Esophagus muscularis mucosa (tissue), 4 donors: ENCODE results near the gene PNLIPRP3. TPM values are rescaled to one million over a fixed set of nuclear protein-coding genes. Genes with fewer than 3 reads are reported as not detected.

Experiments used
- DNase-seq: peaks from one replicate; pipeline ENCODE4 v3.0.0-alpha.2; 2017; ENCODE audit errors: extremely low spot score
- H3K27ac ChIP-seq, 4 donors: fragments of 200-600 bp; sonication (generic); replicated peaks in 1 of 4; 1 replicate in 3 of 4; 2 replicates in 1 of 4; pipeline ENCODE4 v1.5.1; 2016 to 2019; ENCODE audit warnings: mild to moderate bottlenecking in 1 of 4
- H3K27me3 ChIP-seq, 4 donors: fragments of 200-600 bp; sonication (generic); one replicate each; pipeline versions ENCODE4 v1.5.1 to v1.6.0; 2016 to 2019
- H3K36me3 ChIP-seq, 4 donors: fragments of 200-600 bp; sonication (generic); one replicate each; pipeline ENCODE4 v1.5.1; 2016 to 2019
- H3K4me1 ChIP-seq, 4 donors: fragments of 200-600 bp; sonication (generic); one replicate each; pipeline ENCODE4 v1.5.1; 2016 to 2019
- H3K4me3 ChIP-seq, 4 donors: fragments of 200-600 bp; sonication (generic); 1 replicate in 2 of 4; 2 replicates in 2 of 4; pipeline ENCODE4 v1.5.1; 2016 to 2019; ENCODE audit warnings: mild to moderate bottlenecking in 4 of 4, moderate library complexity in 1 of 4
- H3K9me3 ChIP-seq, 4 donors: fragments of 200-600 bp; sonication (generic); 1 replicate in 3 of 4; 2 replicates in 1 of 4; pipeline ENCODE4 v1.5.1; 2016 to 2019
- CTCF ChIP-seq, 3 experiments: fragments of 200-600 bp in 2 of 3; fragments of 450-650 bp in 1 of 3; sonication (generic) in 2 of 3; IDR thresholded peaks; one replicate each; pipeline ENCODE4 v1.5.1; 2017 to 2019; ENCODE audit warnings: antibody characterized with exemption in 3 of 3, mild to moderate bottlenecking in 2 of 3, moderate library complexity in 1 of 3
- EP300 ChIP-seq: sonication (generic); formaldehyde crosslinking; IDR thresholded peaks from one replicate; pipeline ENCODE4 v1.6.1; 2017; ENCODE audit warnings: antibody characterized with exemption
- POLR2A ChIP-seq: fragments of 450-650 bp; IDR thresholded peaks from one replicate; pipeline ENCODE4 v1.6.1; 2017; ENCODE audit warnings: antibody characterized with exemption, moderate library complexity, mild to moderate bottlenecking, low read depth
- POLR2AphosphoS5 ChIP-seq, 2 donors: sonication (generic); formaldehyde crosslinking; IDR thresholded peaks; one replicate each; pipeline ENCODE4 v1.6.1; 2017; ENCODE audit warnings: antibody characterized with exemption in 2 of 2
- WGBS: methylation state at CpG from one replicate; pipeline ENCODE4 v1.1.5; 2018; 5-methylcytosine and 5-hydroxymethylcytosine counted together
- intact Hi-C: fragments of 100-400 bp; cut with DNase I; formaldehyde crosslinking; loops from one replicate; pipeline ENCODE4 v1.15.1; 2023
- small RNA-seq, 3 donors: library from RNA; depleted of rRNA; stranded (forward); fragments of <200 nt; gene quantifications; one replicate each; pipeline ENCODE3, GENCODE V24; 2016
- total RNA-seq, 4 donors: library from RNA; depleted of rRNA; stranded (reverse); fragments of >200 nt; gene quantifications; one replicate each; pipeline versions ENCODE4 v1.1.0 to v1.2.1, GENCODE V29; 2016

The PNLIPRP3 gene
- total RNA-seq, 4 donors from 2014 or later, result 0.17 TPM; not detected in 3

- H3K4me3 ChIP-seq, result no peak overlapping the region
- intact Hi-C loops, result no loop called here
- DNase-seq, result no peak
- H3K4me1 ChIP-seq, result no peaks in the 10 kb centered on the region
- H3K36me3 ChIP-seq, result no peaks in the 10 kb centered on the region
- 37% methylated on average over 10 of the region's 10 CpGs for WGBS
- TF ChIP-seq CTCF (IDR thresholded peaks at IDR 0.05) (peak; percentile 44 to 76 (median 75)), EP300 (no peak)
- no peak overlapping the region for H3K27ac ChIP-seq
- H3K9me3 ChIP-seq, result no peaks in the 10 kb centered on the region
- H3K27me3 ChIP-seq, result peaks cover 0 to 20% (median 0%) of the 10 kb centered on the region in 4 donors
Measured at GRCh38 chr10:116521424-116522290, 94.0 kb downstream of the PNLIPRP3 start.

GRCh38 chr10:116522803-116523381, 95.2 kb downstream of the PNLIPRP3 start:
- WGBS, result 83% methylated on average over 6 of the region's 8 CpGs
- DNase-seq, result no peak
- peaks cover 0 to 20% (median 0%) of the 10 kb centered on the region in 4 donors for H3K27me3 ChIP-seq
- H3K27ac ChIP-seq, result no peak overlapping the region
- no peaks in the 10 kb centered on the region for H3K9me3 ChIP-seq
- H3K36me3 ChIP-seq, result no peaks in the 10 kb centered on the region
- TF ChIP-seq POLR2AphosphoS5 (IDR thresholded peaks at IDR 0.05) (no peak), POLR2A (no peak), EP300 (no peak), CTCF (IDR thresholded peaks at IDR 0.05) (no peak)
- H3K4me3 ChIP-seq, result no peak overlapping the region
- intact Hi-C loops, result no loop called here
- no peaks in the 10 kb centered on the region for H3K4me1 ChIP-seq

DNA sequence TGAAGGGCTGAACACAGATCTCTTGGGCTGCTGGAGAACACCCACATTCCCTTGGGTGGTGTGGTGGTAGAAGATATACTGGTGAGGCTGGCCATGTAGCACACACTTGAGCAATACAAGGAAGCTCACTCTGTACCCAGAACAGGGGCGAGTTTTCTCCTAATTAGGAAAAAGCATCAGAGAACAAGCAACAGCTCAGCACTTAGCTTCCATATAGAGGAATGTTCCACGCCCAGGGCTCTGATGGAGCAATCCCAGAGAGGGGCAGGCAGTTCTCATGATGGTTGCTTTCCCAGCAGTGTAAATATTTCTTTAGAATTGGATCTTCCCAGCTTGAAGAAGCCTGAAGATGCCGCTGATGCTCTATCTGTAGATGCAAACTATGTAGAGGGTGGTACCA, 97.1 kb downstream of the PNLIPRP3 start:
- no peak for DNase-seq
- 93% methylated on average over 3 of the region's 3 CpGs for WGBS
- Histone ChIP-seq H3K9me3 (no peaks in the 10 kb centered on the region), H3K4me1 (no peaks in the 10 kb centered on the region), H3K27me3 (peaks cover 0 to 20% (median 0%) of the 10 kb centered on the region in 4 donors), H3K27ac (no peak overlapping the region), H3K4me3 (no peak overlapping the region), H3K36me3 (no peaks in the 10 kb centered on the region)
- intact Hi-C loops, result no loop called here
- no peak for TF ChIP-seq POLR2AphosphoS5 (IDR thresholded peaks at IDR 0.05)
- no peak for TF ChIP-seq POLR2A
- no peak for TF ChIP-seq CTCF (IDR thresholded peaks at IDR 0.05)
- no peak for TF ChIP-seq EP300

- TF ChIP-seq POLR2A, result no peak
- no peak for TF ChIP-seq POLR2AphosphoS5 (IDR thresholded peaks at IDR 0.05)
- no peak for TF ChIP-seq EP300
- no peak for TF ChIP-seq CTCF (IDR thresholded peaks at IDR 0.05)
- no peaks in the 10 kb centered on the region for H3K4me1 ChIP-seq
- no peak overlapping the region for H3K4me3 ChIP-seq
- no peak for DNase-seq
- intact Hi-C loops, result no loop called here
- H3K27me3 ChIP-seq, result peaks cover 0 to 20% (median 0%) of the 10 kb centered on the region in 4 donors
- H3K9me3 ChIP-seq, result peaks cover 0 to 4% (median 0%) of the 10 kb centered on the region in 4 donors
- no peaks in the 10 kb centered on the region for H3K36me3 ChIP-seq
- 52% methylated on average over 3 of the region's 3 CpGs for WGBS
- H3K27ac ChIP-seq, result no peak overlapping the region
Measured at GRCh38 chr10:116526219-116526618, 98.6 kb downstream of the PNLIPRP3 start.

Small RNA genes lying within 50 kb of the gene (small RNA-seq; reads per million reads assigned to genes)
- 0 reads per million in 3 donors for gene SNRPGP6

Other genes starting within 250 kb of the PNLIPRP3 start
- 10 to 100 TPM; 44.0 to 73.4 (median 64.5) TPM for gene GFRA1, start 154.6 kb upstream of the PNLIPRP3 start, total RNA-seq
- gene CCDC172, start 103.4 kb upstream of the PNLIPRP3 start, total RNA-seq, result not detected
- not detected for gene PNLIP, start 118.1 kb downstream of the PNLIPRP3 start, total RNA-seq
- gene PNLIPRP1, start 163.1 kb downstream of the PNLIPRP3 start, total RNA-seq, result not detected
- gene PNLIPRP2, start 193.1 kb downstream of the PNLIPRP3 start, total RNA-seq, result not detected